GM12801 (cell line): ENCODE results near the gene MYO16.

Experiments
- TF ChIP-seq, protein P1 (sequence below): IDR thresholded peaks from one replicate; pipeline ENCODE4 v1.5.1; 2011; ENCODE audit warnings: control low read depth; ENCODE audit not compliant: insufficient read length; ENCODE audit errors: extremely low read depth

MYO16 gene

GRCh38 chr13:109140054-109140453 is 510.6 kb downstream of the MYO16 start:
- TF ChIP-seq, protein P1, sequence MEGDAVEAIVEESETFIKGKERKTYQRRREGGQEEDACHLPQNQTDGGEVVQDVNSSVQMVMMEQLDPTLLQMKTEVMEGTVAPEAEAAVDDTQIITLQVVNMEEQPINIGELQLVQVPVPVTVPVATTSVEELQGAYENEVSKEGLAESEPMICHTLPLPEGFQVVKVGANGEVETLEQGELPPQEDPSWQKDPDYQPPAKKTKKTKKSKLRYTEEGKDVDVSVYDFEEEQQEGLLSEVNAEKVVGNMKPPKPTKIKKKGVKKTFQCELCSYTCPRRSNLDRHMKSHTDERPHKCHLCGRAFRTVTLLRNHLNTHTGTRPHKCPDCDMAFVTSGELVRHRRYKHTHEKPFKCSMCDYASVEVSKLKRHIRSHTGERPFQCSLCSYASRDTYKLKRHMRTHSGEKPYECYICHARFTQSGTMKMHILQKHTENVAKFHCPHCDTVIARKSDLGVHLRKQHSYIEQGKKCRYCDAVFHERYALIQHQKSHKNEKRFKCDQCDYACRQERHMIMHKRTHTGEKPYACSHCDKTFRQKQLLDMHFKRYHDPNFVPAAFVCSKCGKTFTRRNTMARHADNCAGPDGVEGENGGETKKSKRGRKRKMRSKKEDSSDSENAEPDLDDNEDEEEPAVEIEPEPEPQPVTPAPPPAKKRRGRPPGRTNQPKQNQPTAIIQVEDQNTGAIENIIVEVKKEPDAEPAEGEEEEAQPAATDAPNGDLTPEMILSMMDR = no peak

- TF ChIP-seq, protein P1 = no peak
These were observed 511.3 kb downstream of the MYO16 start for GRCh38 chr13:109140479-109141349.

GRCh38 chr13:109141706-109142105 is 512.3 kb downstream of the MYO16 start:
- TF ChIP-seq, protein P1 = no peak

GRCh38 chr13:109144693-109145437 is 515.5 kb downstream of the MYO16 start:
- TF ChIP-seq, protein P1 = no peak

DNA sequence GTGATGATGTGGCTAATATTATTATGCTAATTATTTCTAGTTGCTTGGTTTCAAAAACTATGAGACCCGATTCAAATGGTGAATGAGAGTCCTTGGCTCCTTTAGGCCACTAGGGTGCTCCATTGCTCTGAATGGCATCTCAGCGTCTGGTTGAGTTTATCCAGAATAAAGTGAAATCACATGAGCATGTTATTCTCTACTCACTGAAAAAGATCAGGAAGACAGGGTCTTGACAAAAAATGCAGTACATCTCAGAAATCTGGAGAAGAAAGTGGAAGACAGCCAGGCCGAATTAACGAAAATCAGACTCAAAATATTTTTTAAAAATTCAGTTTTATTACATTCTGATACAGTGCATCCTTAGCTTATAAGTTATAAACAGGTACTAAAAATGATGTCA is 516.2 kb downstream of the MYO16 start:
- TF ChIP-seq, protein P1 = peak; percentile 40

DNA sequence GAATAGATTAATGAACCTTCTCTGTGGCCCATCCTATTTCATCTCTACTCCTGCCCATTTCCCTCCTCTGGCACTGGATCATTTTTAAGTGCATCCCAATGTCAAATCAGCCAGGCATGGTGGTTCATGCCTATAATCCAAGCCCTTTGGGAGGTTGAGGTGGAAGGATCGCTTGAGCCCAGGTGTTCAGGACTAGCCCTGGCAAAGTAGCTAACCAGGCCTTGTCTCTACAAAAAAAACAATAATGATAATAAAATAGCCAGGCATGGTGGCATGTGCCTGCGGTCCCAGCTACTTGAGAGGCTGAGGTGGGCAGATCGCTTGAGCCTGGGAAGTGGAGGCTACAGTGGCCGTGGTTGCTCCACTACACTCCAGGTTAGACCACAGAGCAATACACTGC is 517.0 kb downstream of the MYO16 start:
- TF ChIP-seq, protein P1 = no peak

GRCh38 chr13:109146912-109147647 is 517.7 kb downstream of the MYO16 start:
- TF ChIP-seq, protein P1 = no peak
